Measurements from ENCODE around the gene TGIF1.

GRCh38 chr18:3502650-3503049 is 52.7 kb downstream of the TGIF1 start:
- TF ChIP-seq CBX3 (IDR thresholded peaks at IDR 0.05; ENCODE audit: low read depth) = no peak
- no peak for TF ChIP-seq EZH2 (IDR thresholded peaks at IDR 0.05)
- no peak for TF ChIP-seq YY1 (IDR thresholded peaks at IDR 0.05; ENCODE audit: extremely low read depth, insufficient replicate concordance, low read depth, low read length)
- TF ChIP-seq, protein P1, sequence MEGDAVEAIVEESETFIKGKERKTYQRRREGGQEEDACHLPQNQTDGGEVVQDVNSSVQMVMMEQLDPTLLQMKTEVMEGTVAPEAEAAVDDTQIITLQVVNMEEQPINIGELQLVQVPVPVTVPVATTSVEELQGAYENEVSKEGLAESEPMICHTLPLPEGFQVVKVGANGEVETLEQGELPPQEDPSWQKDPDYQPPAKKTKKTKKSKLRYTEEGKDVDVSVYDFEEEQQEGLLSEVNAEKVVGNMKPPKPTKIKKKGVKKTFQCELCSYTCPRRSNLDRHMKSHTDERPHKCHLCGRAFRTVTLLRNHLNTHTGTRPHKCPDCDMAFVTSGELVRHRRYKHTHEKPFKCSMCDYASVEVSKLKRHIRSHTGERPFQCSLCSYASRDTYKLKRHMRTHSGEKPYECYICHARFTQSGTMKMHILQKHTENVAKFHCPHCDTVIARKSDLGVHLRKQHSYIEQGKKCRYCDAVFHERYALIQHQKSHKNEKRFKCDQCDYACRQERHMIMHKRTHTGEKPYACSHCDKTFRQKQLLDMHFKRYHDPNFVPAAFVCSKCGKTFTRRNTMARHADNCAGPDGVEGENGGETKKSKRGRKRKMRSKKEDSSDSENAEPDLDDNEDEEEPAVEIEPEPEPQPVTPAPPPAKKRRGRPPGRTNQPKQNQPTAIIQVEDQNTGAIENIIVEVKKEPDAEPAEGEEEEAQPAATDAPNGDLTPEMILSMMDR (IDR thresholded peaks at IDR 0.05 in 2 of 3, conservative IDR thresholded peaks at IDR 0.05 in 1 of 3; ENCODE audit: borderline replicate concordance in 1 of 3, insufficient read depth in 1 of 3, low read depth in 2 of 3, low read length in 2 of 3) = no peak
- no peak for TF ChIP-seq CEBPB (IDR thresholded peaks at IDR 0.05; ENCODE audit: low read depth)
- TF ChIP-seq REST (IDR thresholded peaks at IDR 0.05; ENCODE audit: low read depth) = no peak
- TF ChIP-seq POLR2A (IDR thresholded peaks at IDR 0.05; ENCODE audit: borderline replicate concordance, extremely low read depth, insufficient read depth, insufficient read length) = no peak
- TF ChIP-seq ZNF274 (IDR thresholded peaks at IDR 0.05; ENCODE audit: low read depth, low read length) = no peak
- TF ChIP-seq JUND (IDR thresholded peaks at IDR 0.05) = no peak

Measured in HCT116 (cell line).